AG10803 (cell line): ENCODE data around the gene UGT1A1.
A peak's percentile ranks its signal among the peaks of the same experiment; 100 is the strongest.

Experiments
- DNase-seq: peaks from one replicate; pipeline ENCODE4 v3.0.0; 2010; ENCODE audit warnings: low read depth
- H3K4me3 ChIP-seq: 2 replicates; pipeline ENCODE4 v1.5.1; 2011; ENCODE audit warnings: mild to moderate bottlenecking, low read length, control low read depth
- TF ChIP-seq, protein P1 (sequence below): conservative IDR thresholded peaks from 2 replicates; pipeline ENCODE4 v1.5.1; 2011; ENCODE audit warnings: mild to moderate bottlenecking, low read length, control low read depth, inconsistent platforms

Gene UGT1A1

DNA sequence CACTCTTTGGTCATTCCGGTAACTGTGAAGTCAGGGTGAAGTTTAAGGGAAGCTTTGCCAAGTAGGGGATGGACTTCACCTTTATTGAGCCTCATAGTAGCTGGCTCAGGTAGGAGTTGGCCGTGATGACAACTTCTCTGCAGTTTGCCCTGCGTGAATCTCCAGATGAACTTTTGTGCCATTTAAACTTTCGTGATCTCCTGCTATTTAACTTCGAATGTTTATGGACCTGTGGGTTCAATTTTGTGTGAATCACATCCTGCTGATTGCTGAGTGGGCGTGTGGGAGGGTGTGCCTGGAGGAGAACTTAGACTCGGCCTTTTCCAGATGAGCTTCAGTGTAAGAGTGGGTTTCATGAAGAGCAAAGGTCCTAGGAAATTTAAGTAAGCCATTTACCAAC, 4.2 kb downstream of the UGT1A1 start:
- no peak overlapping the region for H3K4me3 ChIP-seq
- TF ChIP-seq, protein P1, sequence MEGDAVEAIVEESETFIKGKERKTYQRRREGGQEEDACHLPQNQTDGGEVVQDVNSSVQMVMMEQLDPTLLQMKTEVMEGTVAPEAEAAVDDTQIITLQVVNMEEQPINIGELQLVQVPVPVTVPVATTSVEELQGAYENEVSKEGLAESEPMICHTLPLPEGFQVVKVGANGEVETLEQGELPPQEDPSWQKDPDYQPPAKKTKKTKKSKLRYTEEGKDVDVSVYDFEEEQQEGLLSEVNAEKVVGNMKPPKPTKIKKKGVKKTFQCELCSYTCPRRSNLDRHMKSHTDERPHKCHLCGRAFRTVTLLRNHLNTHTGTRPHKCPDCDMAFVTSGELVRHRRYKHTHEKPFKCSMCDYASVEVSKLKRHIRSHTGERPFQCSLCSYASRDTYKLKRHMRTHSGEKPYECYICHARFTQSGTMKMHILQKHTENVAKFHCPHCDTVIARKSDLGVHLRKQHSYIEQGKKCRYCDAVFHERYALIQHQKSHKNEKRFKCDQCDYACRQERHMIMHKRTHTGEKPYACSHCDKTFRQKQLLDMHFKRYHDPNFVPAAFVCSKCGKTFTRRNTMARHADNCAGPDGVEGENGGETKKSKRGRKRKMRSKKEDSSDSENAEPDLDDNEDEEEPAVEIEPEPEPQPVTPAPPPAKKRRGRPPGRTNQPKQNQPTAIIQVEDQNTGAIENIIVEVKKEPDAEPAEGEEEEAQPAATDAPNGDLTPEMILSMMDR = no peak
- DNase-seq = peak; percentile 17

DNA sequence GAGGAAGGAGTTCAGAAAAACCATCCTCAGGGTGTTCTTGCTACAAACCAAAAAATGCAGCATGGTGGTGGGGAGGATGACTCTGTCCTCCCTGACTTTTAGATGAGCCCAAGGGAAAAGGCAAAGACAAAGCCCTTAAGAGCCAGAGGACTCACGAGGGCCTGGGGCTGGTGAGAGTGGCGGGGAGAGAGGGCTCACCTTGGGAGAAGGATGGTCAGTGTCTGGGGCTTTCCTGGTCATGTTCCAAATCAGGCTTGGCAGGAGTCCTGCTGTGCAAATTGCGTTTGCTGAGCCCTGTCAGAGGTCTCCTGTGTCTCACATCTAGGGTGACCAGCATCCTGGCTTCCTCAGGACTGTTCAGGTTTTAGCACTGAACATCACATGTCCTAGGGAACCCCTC, 4.7 kb downstream of the UGT1A1 start:
- no peak overlapping the region for H3K4me3 ChIP-seq
- DNase-seq = no peak
- TF ChIP-seq, protein P1 = no peak

DNA sequence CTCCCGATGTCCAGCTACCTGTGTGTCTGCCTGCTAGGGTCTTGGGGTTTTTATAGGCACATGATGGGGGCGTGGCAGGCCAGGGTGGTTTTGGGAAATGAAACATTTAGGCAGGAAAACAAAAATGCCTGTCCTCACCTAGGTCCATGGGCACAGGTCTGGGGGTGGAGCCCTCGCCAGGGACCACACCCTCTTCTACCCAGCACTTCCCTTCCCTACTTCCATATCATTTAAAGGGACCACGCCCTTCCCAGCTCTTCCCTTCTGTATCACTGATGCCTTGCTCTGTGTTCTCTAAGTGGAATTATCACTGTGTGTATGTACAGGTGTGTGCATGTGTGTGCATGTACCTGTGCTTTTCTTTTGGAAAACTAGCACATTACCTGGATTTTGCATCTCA, 6.3 kb downstream of the UGT1A1 start:
- TF ChIP-seq, protein P1 = no peak
- H3K4me3 ChIP-seq = no peak overlapping the region
- DNase-seq = no peak

DNA sequence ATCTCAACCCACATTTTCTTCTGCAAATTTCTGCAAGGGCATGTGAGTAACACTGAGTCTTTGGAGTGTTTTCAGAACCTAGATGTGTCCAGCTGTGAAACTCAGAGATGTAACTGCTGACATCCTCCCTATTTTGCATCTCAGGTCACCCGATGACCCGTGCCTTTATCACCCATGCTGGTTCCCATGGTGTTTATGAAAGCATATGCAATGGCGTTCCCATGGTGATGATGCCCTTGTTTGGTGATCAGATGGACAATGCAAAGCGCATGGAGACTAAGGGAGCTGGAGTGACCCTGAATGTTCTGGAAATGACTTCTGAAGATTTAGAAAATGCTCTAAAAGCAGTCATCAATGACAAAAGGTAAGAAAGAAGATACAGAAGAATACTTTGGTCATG, 8.0 kb downstream of the UGT1A1 start:
- DNase-seq = no peak
- TF ChIP-seq, protein P1 = no peak
- no peak overlapping the region for H3K4me3 ChIP-seq

DNA sequence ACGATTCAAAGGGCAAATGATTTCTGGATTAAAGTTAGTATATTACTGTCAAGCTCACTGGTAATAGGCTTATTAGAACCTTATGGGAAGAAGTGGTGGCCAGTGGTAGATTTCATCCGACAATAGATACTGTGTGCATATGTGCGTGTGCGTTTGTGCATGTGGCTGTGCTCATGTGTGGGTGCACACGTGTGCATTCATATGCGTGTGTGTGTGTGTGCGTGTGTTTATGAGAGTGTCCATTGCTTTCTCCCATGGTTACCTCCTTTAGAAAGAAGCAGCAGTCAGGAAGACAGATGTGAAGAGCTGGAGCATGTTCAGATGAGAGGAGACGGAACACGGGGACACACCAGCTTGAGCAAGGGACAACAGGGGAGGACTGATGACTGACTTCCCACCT, 9.2 kb downstream of the UGT1A1 start:
- no peak for DNase-seq
- no peak overlapping the region for H3K4me3 ChIP-seq

DNA sequence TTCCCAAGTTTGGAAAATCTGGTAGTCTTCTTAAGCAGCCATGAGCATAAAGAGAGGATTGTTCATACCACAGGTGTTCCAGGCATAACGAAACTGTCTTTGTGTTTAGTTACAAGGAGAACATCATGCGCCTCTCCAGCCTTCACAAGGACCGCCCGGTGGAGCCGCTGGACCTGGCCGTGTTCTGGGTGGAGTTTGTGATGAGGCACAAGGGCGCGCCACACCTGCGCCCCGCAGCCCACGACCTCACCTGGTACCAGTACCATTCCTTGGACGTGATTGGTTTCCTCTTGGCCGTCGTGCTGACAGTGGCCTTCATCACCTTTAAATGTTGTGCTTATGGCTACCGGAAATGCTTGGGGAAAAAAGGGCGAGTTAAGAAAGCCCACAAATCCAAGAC, 12.1 kb downstream of the UGT1A1 start:
- TF ChIP-seq, protein P1 = no peak
- no peak overlapping the region for H3K4me3 ChIP-seq
- no peak for DNase-seq

More for the DNA sequence above, 9.2 kb downstream of the UGT1A1 start:
- TF ChIP-seq, protein P1 = no peak

DNA sequence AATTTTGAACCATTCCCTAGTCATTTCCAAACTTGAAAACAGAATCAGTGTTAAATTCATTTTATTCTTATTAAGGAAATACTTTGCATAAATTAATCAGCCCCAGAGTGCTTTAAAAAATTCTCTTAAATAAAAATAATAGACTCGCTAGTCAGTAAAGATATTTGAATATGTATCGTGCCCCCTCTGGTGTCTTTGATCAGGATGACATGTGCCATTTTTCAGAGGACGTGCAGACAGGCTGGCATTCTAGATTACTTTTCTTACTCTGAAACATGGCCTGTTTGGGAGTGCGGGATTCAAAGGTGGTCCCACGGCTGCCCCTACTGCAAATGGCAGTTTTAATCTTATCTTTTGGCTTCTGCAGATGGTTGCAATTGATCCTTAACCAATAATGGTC, 12.5 kb downstream of the UGT1A1 start:
- TF ChIP-seq, protein P1 = no peak
- no peak overlapping the region for H3K4me3 ChIP-seq
- no peak for DNase-seq
